ENCODE data around the gene MEF2B.
"Not testable (repeated sequence)": the region's sequence is repeated elsewhere in the genome, so short reads cannot be mapped to it uniquely, and the experiment has no call there.

MEF2B gene

DNA sequence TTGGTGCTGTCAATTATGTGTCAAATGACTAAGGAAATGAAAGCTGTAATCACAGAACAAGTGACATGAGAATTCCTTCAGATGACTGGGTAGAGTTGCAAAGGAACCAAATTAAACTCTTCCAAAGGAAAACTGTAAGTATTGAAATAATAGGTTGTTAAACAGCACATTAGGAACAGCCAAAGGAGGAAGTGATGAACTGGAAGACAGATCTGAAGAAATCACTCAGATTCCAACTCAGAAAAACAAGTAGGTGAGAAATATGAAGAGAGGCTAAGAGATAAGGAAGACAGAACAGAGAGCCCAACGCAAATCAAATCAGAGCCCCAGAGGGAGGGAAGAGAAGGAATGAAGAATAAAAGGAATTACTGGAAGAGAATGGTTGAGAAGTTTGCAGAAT is 47.2 kb downstream of the MEF2B start:
- no peak for DNase-seq (ENCODE audit: low read depth in 1 of 2, low spot score in 1 of 2)
- no peak for TF ChIP-seq JUND (IDR thresholded peaks at IDR 0.05; ENCODE audit: low read depth)
- in situ Hi-C loops (cut with HindIII; ENCODE audit: low pct_unique_long_range_greater_than_20kb, low sequenced_read_pairs) = no loop called here

DNA sequence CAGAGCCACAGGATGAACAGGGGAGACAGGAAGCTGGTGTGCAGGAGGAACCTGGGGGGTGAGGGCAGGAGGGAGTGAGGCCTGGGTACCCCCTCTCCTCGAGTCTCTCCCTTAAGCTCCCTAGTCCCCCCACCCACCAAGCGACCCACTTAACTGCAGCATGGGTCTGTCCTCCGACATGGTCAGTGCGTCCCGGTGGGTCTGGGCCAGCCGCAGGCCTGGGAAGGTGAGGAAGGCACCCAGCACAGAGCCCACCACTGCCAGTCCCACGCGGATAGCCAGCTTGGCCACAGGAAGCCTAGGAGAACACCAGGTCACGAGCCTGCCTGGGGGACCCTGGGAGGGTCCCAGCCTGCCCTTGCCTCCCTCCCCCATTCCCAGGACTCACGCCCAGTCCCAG is 48.7 kb downstream of the MEF2B start:
- no peak for TF ChIP-seq JUND (IDR thresholded peaks at IDR 0.05; ENCODE audit: low read depth)
- DNase-seq (ENCODE audit: low read depth in 1 of 2, low spot score in 1 of 2) = no peak
- in situ Hi-C loops (cut with HindIII; ENCODE audit: low pct_unique_long_range_greater_than_20kb, low sequenced_read_pairs) = no loop called here

DNA sequence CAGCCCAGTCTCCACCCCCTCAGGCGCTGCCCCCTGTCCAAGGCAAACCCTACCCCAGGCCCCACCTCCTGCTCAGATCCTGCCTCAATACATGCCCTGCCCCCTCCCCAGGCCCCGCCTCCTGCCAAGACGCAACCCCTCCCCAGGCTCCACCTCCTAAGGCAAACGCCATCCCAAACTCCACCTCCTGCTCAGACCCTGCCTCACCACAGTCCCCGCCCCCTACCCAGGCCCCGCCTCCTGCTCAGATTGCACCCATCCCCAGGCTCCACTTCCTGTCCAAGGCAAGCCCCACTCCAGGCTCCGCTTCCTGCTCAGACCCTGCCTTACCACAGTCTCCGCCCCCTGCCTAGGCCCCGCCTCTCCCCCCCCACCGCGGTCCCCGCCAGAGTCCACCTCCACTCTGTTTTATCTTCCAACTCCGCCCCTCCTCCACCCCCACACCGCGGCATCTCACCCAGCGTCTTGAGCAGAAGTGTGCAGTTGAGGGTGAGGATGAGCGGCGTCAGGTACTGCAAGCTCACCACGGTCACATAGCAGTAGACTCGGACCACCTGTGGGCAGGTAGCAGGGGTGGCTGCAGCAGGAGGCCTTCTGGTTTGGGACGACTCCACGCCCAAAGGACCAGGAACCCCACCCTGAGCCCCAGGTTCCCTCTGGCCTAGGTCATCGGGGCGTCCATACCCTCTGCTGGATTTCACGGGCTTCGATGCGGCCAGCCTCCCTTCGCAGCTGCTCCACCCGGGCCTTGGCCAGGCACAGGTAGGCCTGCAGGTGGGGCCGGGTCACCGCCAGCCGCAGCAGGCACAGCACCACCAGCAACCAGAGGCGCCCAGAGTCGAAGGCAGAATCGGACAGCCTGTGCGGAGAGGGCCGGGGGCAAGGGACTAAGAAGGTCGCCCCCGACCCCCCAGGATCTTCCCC is 49.5 kb downstream of the MEF2B start:
- TF ChIP-seq JUND (IDR thresholded peaks at IDR 0.05; ENCODE audit: low read depth) = no peak
- peak in 1 of 2 experiments; percentile 90 for DNase-seq (ENCODE audit: low read depth in 1 of 2, low spot score in 1 of 2)
- in situ Hi-C loops (cut with HindIII; ENCODE audit: low pct_unique_long_range_greater_than_20kb, low sequenced_read_pairs) = no loop called here

DNA sequence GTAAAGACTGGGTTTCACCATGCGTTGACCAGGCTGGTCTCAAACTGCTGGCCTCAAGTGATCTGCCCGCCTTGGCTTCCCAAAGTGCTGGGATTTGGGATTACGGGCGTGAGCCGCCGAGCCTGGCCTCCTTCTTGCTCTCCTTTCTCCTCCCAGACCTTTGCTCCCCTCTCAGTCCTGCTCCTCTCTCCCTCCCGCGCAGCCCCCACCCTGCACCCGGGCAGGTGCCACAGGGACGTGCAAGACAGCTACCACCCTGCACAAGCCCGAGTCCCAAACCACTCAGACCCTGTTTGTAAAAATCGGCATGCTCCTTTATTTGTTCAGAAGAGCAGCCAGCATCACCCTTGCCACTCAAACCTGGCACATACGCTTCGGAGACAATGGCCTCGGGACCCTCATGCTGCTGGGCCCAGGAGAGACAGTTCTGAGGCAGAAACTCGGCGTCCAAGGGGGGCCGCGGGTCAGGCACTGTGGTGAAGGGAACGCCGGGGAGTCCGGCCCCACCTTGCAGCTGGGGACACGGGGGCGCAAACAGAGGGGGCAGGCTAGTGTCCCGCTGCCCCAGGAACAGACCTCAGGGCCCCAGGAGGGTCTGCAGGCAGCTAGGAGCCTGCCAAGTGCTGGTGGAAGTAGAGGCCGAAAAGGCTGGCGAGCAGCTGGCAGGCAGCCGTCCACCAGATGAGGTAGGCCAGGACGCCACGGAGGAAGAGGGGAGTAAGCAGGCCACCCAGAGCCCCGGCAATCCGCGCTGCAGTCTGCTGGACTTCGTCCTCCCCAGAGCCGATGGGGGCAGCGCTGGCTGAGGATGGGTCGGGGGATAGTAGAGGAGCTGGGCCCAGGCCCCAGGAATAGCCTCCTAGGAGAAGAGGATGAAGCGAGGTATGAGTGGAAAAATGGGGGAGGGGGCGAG is 50.5 kb downstream of the MEF2B start:
- DNase-seq (ENCODE audit: low read depth in 1 of 2, low spot score in 1 of 2) = no peak
- in situ Hi-C loops (cut with HindIII; ENCODE audit: low pct_unique_long_range_greater_than_20kb, low sequenced_read_pairs) = no loop called here
- TF ChIP-seq JUND (IDR thresholded peaks at IDR 0.05; ENCODE audit: low read depth) = no peak

DNA sequence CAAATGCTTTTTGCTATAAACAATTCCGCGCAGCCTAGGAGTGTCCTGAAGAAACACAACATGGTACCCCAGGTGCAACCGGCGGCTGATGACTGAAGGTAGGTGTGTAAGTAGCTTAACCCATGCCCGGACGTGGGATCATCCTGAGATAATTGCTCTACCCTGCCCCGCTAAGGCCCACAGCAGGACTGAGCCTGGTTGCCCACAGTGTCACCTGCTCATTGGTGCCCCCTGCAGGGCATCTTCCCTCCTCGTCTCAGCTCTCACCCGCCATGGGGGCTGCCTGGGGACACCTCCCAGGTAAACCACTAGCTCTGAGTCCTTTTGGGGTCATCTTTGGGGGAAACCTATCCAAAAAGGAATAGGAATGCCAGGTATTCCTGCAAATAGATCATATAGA is 54.1 kb downstream of the MEF2B start:
- in situ Hi-C loops (cut with HindIII; ENCODE audit: low pct_unique_long_range_greater_than_20kb, low sequenced_read_pairs) = no loop called here
- DNase-seq (ENCODE audit: low read depth in 1 of 2, low spot score in 1 of 2) = peak in 1 of 2 experiments; percentile 12
- TF ChIP-seq JUND (IDR thresholded peaks at IDR 0.05; ENCODE audit: low read depth) = no peak

DNA sequence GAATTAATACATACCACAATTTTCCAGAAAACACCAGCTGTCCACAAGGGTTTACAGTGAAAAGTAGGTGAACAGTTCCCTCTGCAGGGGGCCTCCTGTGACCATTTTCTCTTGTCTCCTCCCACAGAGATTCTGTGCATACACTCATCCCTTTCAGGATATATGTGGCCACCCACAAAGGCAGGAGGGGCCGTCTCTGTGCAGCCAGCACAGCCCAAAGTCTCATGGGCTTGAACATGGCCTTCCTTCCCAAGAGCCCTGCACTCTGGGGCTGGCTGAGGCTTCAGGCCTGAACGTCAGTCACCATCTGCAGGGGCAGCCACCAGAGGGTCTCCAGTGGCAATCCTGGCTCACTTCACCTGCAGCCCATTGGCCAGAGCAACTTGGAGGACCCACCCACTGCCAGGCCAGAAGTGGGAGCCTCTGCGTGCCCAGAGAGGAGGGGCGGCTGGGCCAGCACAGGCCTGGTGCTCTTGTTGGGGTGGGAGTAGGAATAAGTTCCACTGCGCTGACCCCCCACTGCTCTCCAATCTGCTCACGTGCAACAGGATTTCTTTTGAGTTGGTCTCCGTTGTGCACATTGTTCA is 56.9 kb downstream of the MEF2B start:
- no peak for DNase-seq (ENCODE audit: low read depth in 1 of 2, low spot score in 1 of 2)
- TF ChIP-seq JUND (IDR thresholded peaks at IDR 0.05; ENCODE audit: low read depth) = no peak
- in situ Hi-C loops (cut with HindIII; ENCODE audit: low pct_unique_long_range_greater_than_20kb, low sequenced_read_pairs) = no loop called here

DNA sequence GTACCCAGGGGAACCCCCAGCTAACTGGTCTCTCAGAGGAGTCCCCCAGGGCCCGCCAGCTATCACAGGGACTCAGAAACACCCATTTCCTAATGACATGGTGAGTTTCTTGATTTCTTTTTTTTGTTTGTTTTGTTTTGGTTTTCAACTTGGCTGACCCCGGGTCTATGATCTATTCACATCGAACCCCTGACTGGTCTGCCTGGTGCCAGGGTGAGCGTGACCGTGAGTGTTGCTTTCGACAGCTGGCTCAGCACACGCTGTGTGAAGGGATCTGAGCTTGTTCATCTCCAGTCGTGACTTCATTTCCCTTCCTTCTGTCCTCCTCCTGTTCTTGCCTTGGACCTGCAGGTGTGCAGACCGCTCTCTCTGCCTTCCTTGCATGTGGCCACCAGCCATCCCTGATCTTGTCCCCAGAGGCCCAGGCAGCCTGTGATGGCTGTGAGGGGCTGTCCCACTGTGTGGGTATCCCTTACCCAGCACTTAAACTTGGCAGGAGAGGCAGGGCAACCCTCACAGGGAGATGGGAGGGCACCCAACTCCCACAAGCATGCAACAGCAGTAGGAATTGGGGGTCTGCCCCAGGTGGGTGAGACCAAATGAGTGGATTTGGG is 58.0 kb downstream of the MEF2B start:
- in situ Hi-C loops (cut with HindIII; ENCODE audit: low pct_unique_long_range_greater_than_20kb, low sequenced_read_pairs) = no loop called here
- no peak for TF ChIP-seq JUND (IDR thresholded peaks at IDR 0.05; ENCODE audit: low read depth)
- no peak for DNase-seq (ENCODE audit: low read depth in 1 of 2, low spot score in 1 of 2)

DNA sequence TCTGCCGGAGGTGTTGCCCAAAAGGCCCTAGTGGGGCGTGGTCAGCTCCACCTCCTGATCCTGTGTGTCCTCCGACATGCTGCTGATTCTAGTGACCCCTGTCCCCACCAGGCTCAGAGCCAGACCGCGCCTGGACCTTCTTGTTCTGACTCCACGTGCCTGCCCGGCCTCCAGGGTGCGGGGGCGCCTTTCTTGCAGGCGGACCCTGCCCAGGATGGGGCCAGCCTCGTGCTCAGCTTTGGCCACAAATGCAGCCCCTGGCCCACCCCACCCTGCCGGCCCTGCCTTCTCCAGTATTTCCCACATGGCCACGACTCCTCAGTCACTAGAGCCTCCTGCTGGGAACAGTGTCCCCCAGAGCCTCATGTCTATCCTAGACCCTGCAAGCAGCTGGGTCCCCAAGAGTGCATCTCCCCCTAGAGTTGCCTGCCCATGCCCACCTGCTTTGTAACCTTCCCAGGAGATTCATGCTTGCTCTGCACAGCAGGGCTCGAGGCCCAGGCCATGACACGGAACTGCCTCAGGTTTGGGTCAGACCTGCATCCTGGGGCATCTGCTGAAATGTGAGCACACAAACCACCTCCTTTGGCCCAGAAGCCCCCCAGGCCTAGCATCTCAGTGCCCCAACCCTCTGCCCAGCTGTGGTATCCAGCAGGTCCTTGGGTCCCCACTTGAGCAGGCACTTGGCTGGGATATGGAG is 58.8 kb downstream of the MEF2B start:
- TF ChIP-seq JUND (IDR thresholded peaks at IDR 0.05; ENCODE audit: low read depth) = no peak
- DNase-seq (ENCODE audit: low read depth in 1 of 2, low spot score in 1 of 2) = no peak
- in situ Hi-C loops (cut with HindIII; ENCODE audit: low pct_unique_long_range_greater_than_20kb, low sequenced_read_pairs) = no loop called here

DNA sequence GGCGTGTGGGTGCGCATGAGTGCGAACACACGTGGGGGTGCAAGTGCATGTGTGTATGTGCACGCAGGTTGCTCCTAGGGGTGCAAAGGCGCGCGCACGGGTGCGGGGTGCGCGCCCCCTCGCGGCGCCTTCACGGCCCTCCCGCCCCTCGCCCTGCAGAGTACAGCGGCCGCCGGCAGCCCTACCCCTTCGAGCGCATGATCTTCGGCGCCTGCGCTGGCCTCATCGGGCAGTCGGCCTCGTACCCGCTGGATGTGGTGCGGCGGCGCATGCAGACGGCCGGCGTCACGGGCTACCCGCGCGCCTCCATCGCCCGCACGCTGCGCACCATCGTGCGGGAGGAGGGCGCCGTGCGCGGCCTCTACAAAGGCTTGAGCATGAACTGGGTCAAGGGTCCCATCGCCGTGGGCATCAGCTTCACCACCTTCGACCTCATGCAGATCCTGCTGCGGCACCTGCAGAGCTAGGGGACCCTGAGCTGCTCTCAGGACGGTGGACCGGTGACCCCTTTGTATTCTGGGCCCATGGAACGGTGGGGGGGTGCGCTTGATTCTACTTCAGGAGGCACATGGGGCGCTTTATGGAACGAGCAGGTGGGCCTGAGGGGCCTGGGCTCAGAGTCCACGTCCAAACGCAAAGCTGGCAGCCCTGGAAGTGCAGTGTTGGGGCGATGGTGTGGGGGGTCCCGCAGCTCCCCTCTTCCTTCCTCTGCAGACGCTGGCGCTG is 59.5 kb downstream of the MEF2B start:
- in situ Hi-C loops (cut with HindIII; ENCODE audit: low pct_unique_long_range_greater_than_20kb, low sequenced_read_pairs) = no loop called here

DNA sequence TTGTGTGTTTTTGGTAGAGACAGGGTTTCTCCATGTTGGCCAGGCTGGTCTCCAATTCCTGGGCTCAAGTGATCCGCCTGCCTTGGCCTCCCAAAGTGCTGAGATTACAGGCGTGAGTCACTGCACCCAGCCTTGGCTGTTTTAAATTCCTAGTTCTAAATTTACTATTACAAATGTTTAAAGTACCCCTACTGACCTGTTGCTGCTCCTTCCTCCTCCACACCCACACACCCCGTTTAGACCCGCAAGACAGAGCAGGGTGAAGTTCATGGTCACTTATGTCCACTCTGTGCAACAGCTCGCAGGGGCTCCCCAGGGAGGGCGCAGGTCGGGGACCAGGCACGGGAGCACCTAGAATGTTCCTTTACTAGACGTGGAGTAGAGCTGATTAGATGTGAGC is 60.5 kb downstream of the MEF2B start:
- in situ Hi-C loops (cut with HindIII; ENCODE audit: low pct_unique_long_range_greater_than_20kb, low sequenced_read_pairs) = no loop called here
- no peak for DNase-seq (ENCODE audit: low read depth in 1 of 2, low spot score in 1 of 2)
- TF ChIP-seq JUND (IDR thresholded peaks at IDR 0.05; ENCODE audit: low read depth) = no peak

More for the DNA sequence above, 59.5 kb downstream of the MEF2B start:
- DNase-seq (ENCODE audit: low read depth in 1 of 2, low spot score in 1 of 2) = no peak
- TF ChIP-seq JUND (IDR thresholded peaks at IDR 0.05; ENCODE audit: low read depth) = no peak

DNA sequence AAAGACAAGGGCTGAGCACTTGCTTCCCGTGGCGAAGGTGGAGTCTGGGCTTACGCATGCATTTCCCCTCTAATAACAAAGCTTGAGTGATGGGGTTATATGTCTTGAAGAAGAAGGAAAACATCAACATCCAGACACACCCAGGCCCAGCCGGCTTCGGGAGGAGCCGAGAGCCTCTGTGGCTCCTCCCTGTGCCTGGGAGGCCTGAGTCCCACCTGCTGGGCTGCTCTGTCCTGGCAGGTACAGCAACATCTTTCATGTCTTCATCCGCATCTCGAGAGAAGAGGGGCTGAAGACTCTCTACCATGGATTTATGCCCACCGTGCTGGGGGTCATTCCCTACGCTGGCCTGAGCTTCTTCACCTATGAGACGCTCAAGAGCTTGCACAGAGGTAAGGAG is 62.4 kb downstream of the MEF2B start:
- DNase-seq (ENCODE audit: low read depth in 1 of 2, low spot score in 1 of 2) = no peak
- no peak for TF ChIP-seq JUND (IDR thresholded peaks at IDR 0.05; ENCODE audit: low read depth)
- in situ Hi-C loops (cut with HindIII; ENCODE audit: low pct_unique_long_range_greater_than_20kb, low sequenced_read_pairs) = no loop called here

DNA sequence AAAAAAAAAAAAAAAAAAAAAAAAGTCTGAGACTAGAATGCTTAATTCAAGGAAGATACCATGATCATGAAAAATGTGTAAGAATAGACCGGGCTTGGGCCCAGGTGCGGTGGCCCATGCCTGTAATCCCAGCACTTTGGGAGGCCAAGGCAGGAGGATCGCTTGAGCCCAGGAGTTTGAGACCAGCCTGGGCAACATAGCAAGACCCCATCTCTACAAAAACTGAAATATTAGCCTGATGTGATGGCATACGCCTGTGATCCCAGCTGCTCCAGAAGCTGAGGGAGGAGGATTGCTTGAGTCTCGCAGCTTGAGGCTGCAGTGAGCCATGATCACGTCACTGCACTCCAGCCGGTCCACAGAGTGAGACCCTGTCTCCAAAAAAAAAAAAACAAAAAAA is 63.1 kb downstream of the MEF2B start:
- DNase-seq (ENCODE audit: low read depth in 1 of 2, low spot score in 1 of 2); in situ Hi-C loops (cut with HindIII; ENCODE audit: low pct_unique_long_range_greater_than_20kb, low sequenced_read_pairs): not testable (repeated sequence)
